Tibial nerve (tissue), 4 donors: ENCODE measurements around the gene KAT6B. TPM values are rescaled to one million over a fixed set of nuclear protein-coding genes. Genes with fewer than 3 reads are reported as not detected.

Source experiments
- DNase-seq, 2 donors: peaks; one replicate each; pipeline ENCODE4 v3.0.0-alpha.2; 2019; ENCODE audit warnings: low spot score in 2 of 2
- H3K27ac ChIP-seq, 4 donors: fragments of 200-600 bp; sonication (generic) in 3 of 4; one replicate each; pipeline ENCODE4 v1.5.1; 2017 to 2019; ENCODE audit warnings: mild to moderate bottlenecking in 1 of 4
- H3K27me3 ChIP-seq, 2 donors: fragments of 200-600 bp; sonication (generic) in 1 of 2; one replicate each; pipeline versions ENCODE4 v1.5.1 to v1.6.0; 2017 to 2019
- H3K36me3 ChIP-seq, 3 donors: fragments of 200-600 bp; sonication (generic); one replicate each; pipeline ENCODE4 v1.5.1; 2018 to 2019
- H3K4me1 ChIP-seq, 4 donors: fragments of 200-600 bp; sonication (generic) in 3 of 4; one replicate each; pipeline ENCODE4 v1.5.1; 2017 to 2019
- H3K4me3 ChIP-seq, 4 donors: fragments of 200-600 bp; sonication (generic) in 3 of 4; one replicate each; pipeline ENCODE4 v1.5.1; 2017 to 2019; ENCODE audit warnings: mild to moderate bottlenecking in 1 of 4, moderate library complexity in 1 of 4
- H3K9me3 ChIP-seq, 4 donors: fragments of 200-600 bp; sonication (generic) in 3 of 4; one replicate each; pipeline ENCODE4 v1.5.1; 2017 to 2019
- CTCF ChIP-seq, 5 experiments: fragments of 200-600 bp in 3 of 5; fragments of 450-650 bp in 2 of 5; sonication (generic) in 3 of 5; IDR thresholded peaks; one replicate each; pipeline ENCODE4 v1.5.1; 2016 to 2019; ENCODE audit warnings: antibody characterized with exemption in 5 of 5, mild to moderate bottlenecking in 3 of 5, moderate library complexity in 2 of 5
- EP300 ChIP-seq, 2 donors: sonication (generic); formaldehyde crosslinking; IDR thresholded peaks; one replicate each; pipeline ENCODE4 v1.6.1; 2017; ENCODE audit warnings: antibody characterized with exemption in 2 of 2, mild to moderate bottlenecking in 1 of 2
- POLR2A ChIP-seq, 2 donors: fragments of 450-650 bp; IDR thresholded peaks; one replicate each; pipeline ENCODE4 v1.6.1; 2017; ENCODE audit warnings: antibody characterized with exemption in 2 of 2, mild to moderate bottlenecking in 2 of 2, moderate library complexity in 2 of 2
- WGBS, 2 donors: methylation state at CpG; one replicate each; pipeline ENCODE4 v1.1.5; 2018; 5-methylcytosine and 5-hydroxymethylcytosine counted together
- total RNA-seq, 4 donors: library from RNA; depleted of rRNA; stranded (reverse); fragments of >200 nt; gene quantifications; one replicate each; pipeline ENCODE4 v1.1.0, GENCODE V29; 2016

Gene KAT6B
- total RNA-seq, 4 donors from 2014 or later = 42.3 to 59.7 (median 45.6) TPM

GRCh38 chr10:75012471-75012870, 186.1 kb downstream of the KAT6B start:
- no peaks in the 10 kb centered on the region for H3K9me3 ChIP-seq
- H3K4me1 ChIP-seq = peaks cover 0 to 39% (median 5%) of the 10 kb centered on the region in 4 donors
- H3K27ac ChIP-seq = no peak overlapping the region
- peaks cover 0 to 15% (median 0%) of the 10 kb centered on the region in 3 donors for H3K36me3 ChIP-seq
- H3K27me3 ChIP-seq = no peaks in the 10 kb centered on the region
- TF ChIP-seq CTCF (IDR thresholded peaks at IDR 0.05) (no peak), EP300 (IDR thresholded peaks at IDR 0.05) (no peak), POLR2A (IDR thresholded peaks at IDR 0.05) (no peak)
- no peak overlapping the region for H3K4me3 ChIP-seq
- no peak for DNase-seq
- 96% methylated on average over 8 of the region's 8 CpGs for WGBS, 2 donors

- no peaks in the 10 kb centered on the region for H3K27me3 ChIP-seq
- no peak for DNase-seq
- no peaks in the 10 kb centered on the region for H3K9me3 ChIP-seq
- H3K27ac ChIP-seq = peak overlapping the region in 1 of 4 donors; percentile 70
- H3K4me1 ChIP-seq = peaks cover 0 to 35% (median 5%) of the 10 kb centered on the region in 4 donors
- H3K36me3 ChIP-seq = peaks cover 0 to 18% (median 0%) of the 10 kb centered on the region in 3 donors
- H3K4me3 ChIP-seq = no peak overlapping the region
- TF ChIP-seq POLR2A (IDR thresholded peaks at IDR 0.05) (no peak), EP300 (IDR thresholded peaks at IDR 0.05) (no peak), CTCF (IDR thresholded peaks at IDR 0.05) (no peak)
Measured at GRCh38 chr10:75013007-75013406, 186.6 kb downstream of the KAT6B start.

- Histone ChIP-seq H3K4me1 (peaks cover 0 to 36% (median 5%) of the 10 kb centered on the region in 4 donors), H3K36me3 (peaks cover 0 to 23% (median 0%) of the 10 kb centered on the region in 3 donors), H3K9me3 (no peaks in the 10 kb centered on the region), H3K4me3 (no peak overlapping the region), H3K27me3 (no peaks in the 10 kb centered on the region), H3K27ac (peak overlapping the region in 3 of 4 donors; percentile 15 to 70 (median 42))
- no peak for TF ChIP-seq CTCF (IDR thresholded peaks at IDR 0.05)
- TF ChIP-seq EP300 (IDR thresholded peaks at IDR 0.05) = no peak
- DNase-seq = no peak
- WGBS, 2 donors = 48 to 54% methylated on average over 2 of the region's 2 CpGs
Measured at GRCh38 chr10:75013522-75013921, 187.1 kb downstream of the KAT6B start.

- H3K27me3 ChIP-seq = no peaks in the 10 kb centered on the region
- H3K9me3 ChIP-seq = no peaks in the 10 kb centered on the region
- H3K4me3 ChIP-seq = no peak overlapping the region
- peaks cover 0 to 23% (median 0%) of the 10 kb centered on the region in 3 donors for H3K36me3 ChIP-seq
- peak overlapping the region in 2 of 4 donors; percentile 42 to 70 for H3K27ac ChIP-seq
- peaks cover 0 to 47% (median 8%) of the 10 kb centered on the region in 4 donors for H3K4me1 ChIP-seq
- no peak for TF ChIP-seq POLR2A (IDR thresholded peaks at IDR 0.05)
- TF ChIP-seq CTCF (IDR thresholded peaks at IDR 0.05) = no peak
- TF ChIP-seq EP300 (IDR thresholded peaks at IDR 0.05) = no peak
- DNase-seq = no peak
- WGBS, 2 donors = 83 to 91% methylated on average over 6 of the region's 6 CpGs
Measured at GRCh38 chr10:75014516-75015230, 188.3 kb downstream of the KAT6B start.

GRCh38 chr10:75015442-75015841, 189.0 kb downstream of the KAT6B start:
- no peaks in the 10 kb centered on the region for H3K27me3 ChIP-seq
- peaks cover 0 to 53% (median 8%) of the 10 kb centered on the region in 4 donors for H3K4me1 ChIP-seq
- no peaks in the 10 kb centered on the region for H3K9me3 ChIP-seq
- H3K36me3 ChIP-seq = peaks cover 0 to 25% (median 0%) of the 10 kb centered on the region in 3 donors
- DNase-seq = no peak
- no peak overlapping the region for H3K4me3 ChIP-seq
- no peak for TF ChIP-seq CTCF (IDR thresholded peaks at IDR 0.05)
- TF ChIP-seq EP300 (IDR thresholded peaks at IDR 0.05) = no peak
- no peak for TF ChIP-seq POLR2A (IDR thresholded peaks at IDR 0.05)
- WGBS, 2 donors = 70 to 84% methylated on average over 5 of the region's 5 CpGs
- no peak overlapping the region for H3K27ac ChIP-seq
